SK-N-MC (cell line): ENCODE results near the gene SNRK.

Source experiments
- DNase-seq: peaks from one replicate; pipeline ENCODE4 v3.0.0-alpha.2; 2011; ENCODE audit warnings: low read depth, low spot score
- H3K27ac ChIP-seq: fragments of 200-600 bp; sonication (generic); 2 replicates; pipeline ENCODE4 v1.5.1; 2016; ENCODE audit warnings: mixed run types
- H3K36me3 ChIP-seq: fragments of 200-600 bp; sonication (generic); 2 replicates; pipeline ENCODE4 v1.6.1; 2017; ENCODE audit warnings: antibody characterized with exemption, low read length, mixed read lengths; ENCODE audit not compliant: insufficient read depth
- H3K4me3 ChIP-seq: fragments of 200-600 bp; sonication (generic); 2 replicates; pipeline ENCODE4 v1.5.1; 2016
- H3K9ac ChIP-seq: fragments of 200-600 bp; sonication (generic); 2 replicates; pipeline ENCODE4 v1.8.0; 2017; ENCODE audit warnings: mixed run types, mixed read lengths; ENCODE audit not compliant: insufficient read length
- H3K9me3 ChIP-seq: fragments of 200-600 bp; sonication (generic); 2 replicates; pipeline ENCODE4 v1.6.1; 2017; ENCODE audit warnings: low read depth, mild to moderate bottlenecking, antibody characterized with exemption, low read length, moderate library complexity, mixed read lengths
- EZH2 ChIP-seq: fragments of 200-600 bp; sonication (generic); IDR thresholded peaks from one replicate; pipeline ENCODE4 v1.6.1; 2017; ENCODE audit warnings: antibody characterized with exemption
- FOXP2 ChIP-seq: optimal IDR thresholded peaks from 2 replicates; pipeline ENCODE3; 2011; ENCODE audit warnings: mild to moderate bottlenecking, moderate library complexity; ENCODE audit not compliant: insufficient read depth; ENCODE audit errors: extremely low read length, control extremely low read depth
- POLR2AphosphoS5 ChIP-seq: IDR thresholded peaks from 2 replicates; pipeline ENCODE4 v1.6.1; 2012; ENCODE audit warnings: mild to moderate bottlenecking, low read depth, low read length, borderline replicate concordance

The SNRK gene

GRCh38 chr3:43371494-43371893 is 85.2 kb downstream of the SNRK start:
- Histone ChIP-seq H3K9me3 (no peaks in the 10 kb centered on the region), H3K36me3 (no peaks in the 10 kb centered on the region), H3K4me3 (no peak overlapping the region), H3K27ac (no peak overlapping the region), H3K9ac (no peak overlapping the region)
- TF ChIP-seq POLR2AphosphoS5 (no peak), EZH2 (no peak), FOXP2 (no peak)
- no peak for DNase-seq

- Histone ChIP-seq H3K36me3 (no peaks in the 10 kb centered on the region), H3K27ac (no peak overlapping the region), H3K4me3 (no peak overlapping the region), H3K9ac (no peak overlapping the region), H3K9me3 (no peaks in the 10 kb centered on the region)
- TF ChIP-seq POLR2AphosphoS5 (no peak), FOXP2 (no peak), EZH2 (no peak)
- no peak for DNase-seq
These were observed 85.8 kb downstream of the SNRK start for GRCh38 chr3:43372007-43372740.

GRCh38 chr3:43372809-43373559 is 86.6 kb downstream of the SNRK start:
- H3K4me3 ChIP-seq = no peak overlapping the region

GRCh38 chr3:43373560-43373928 is 87.2 kb downstream of the SNRK start:
- no peaks in the 10 kb centered on the region for H3K9me3 ChIP-seq
- DNase-seq = no peak
- no peaks in the 10 kb centered on the region for H3K36me3 ChIP-seq
- no peak overlapping the region for H3K27ac ChIP-seq
- no peak overlapping the region for H3K9ac ChIP-seq
- H3K4me3 ChIP-seq = no peak overlapping the region
- no peak for TF ChIP-seq POLR2AphosphoS5
- TF ChIP-seq EZH2 = no peak
- TF ChIP-seq FOXP2 = no peak

More at GRCh38 chr3:43372809-43373559, 86.6 kb downstream of the SNRK start:
- Histone ChIP-seq H3K9me3 (no peaks in the 10 kb centered on the region), H3K9ac (no peak overlapping the region), H3K27ac (no peak overlapping the region), H3K36me3 (no peaks in the 10 kb centered on the region)
- no peak for DNase-seq
- no peak for TF ChIP-seq FOXP2
- no peak for TF ChIP-seq POLR2AphosphoS5
- TF ChIP-seq EZH2 = no peak

GRCh38 chr3:43378066-43378935 is 92.0 kb downstream of the SNRK start:
- Histone ChIP-seq H3K36me3 (no peaks in the 10 kb centered on the region), H3K9me3 (no peaks in the 10 kb centered on the region), H3K27ac (no peak overlapping the region), H3K4me3 (no peak overlapping the region), H3K9ac (no peak overlapping the region)
- TF ChIP-seq POLR2AphosphoS5 (no peak), FOXP2 (no peak), EZH2 (no peak)
- DNase-seq = no peak

GRCh38 chr3:43379343-43379742 is 93.0 kb downstream of the SNRK start:
- Histone ChIP-seq H3K27ac (no peak overlapping the region), H3K9ac (no peak overlapping the region), H3K36me3 (no peaks in the 10 kb centered on the region), H3K9me3 (no peaks in the 10 kb centered on the region), H3K4me3 (no peak overlapping the region)
- TF ChIP-seq FOXP2 (no peak), POLR2AphosphoS5 (no peak), EZH2 (no peak)
- no peak for DNase-seq

GRCh38 chr3:43388175-43388574 is 101.8 kb downstream of the SNRK start:
- TF ChIP-seq POLR2AphosphoS5 (no peak), EZH2 (no peak), FOXP2 (no peak)
- no peak overlapping the region for H3K4me3 ChIP-seq
- H3K9me3 ChIP-seq = no peaks in the 10 kb centered on the region
- H3K27ac ChIP-seq = no peak overlapping the region
- H3K9ac ChIP-seq = no peak overlapping the region
- no peaks in the 10 kb centered on the region for H3K36me3 ChIP-seq
- DNase-seq = no peak

GRCh38 chr3:43388915-43389314 is 102.6 kb downstream of the SNRK start:
- DNase-seq = no peak
- Histone ChIP-seq H3K36me3 (no peaks in the 10 kb centered on the region), H3K9me3 (no peaks in the 10 kb centered on the region), H3K27ac (no peak overlapping the region), H3K4me3 (no peak overlapping the region), H3K9ac (no peak overlapping the region)
- TF ChIP-seq POLR2AphosphoS5 = no peak
- TF ChIP-seq EZH2 = no peak
- TF ChIP-seq FOXP2 = no peak
